Amygdala (tissue), 56 donors: ENCODE data around the gene MOGAT1.

Experiments used
- DNase-seq, 56 donors: peaks; one replicate each; lab custom pipeline; 2025; lab: John Stamatoyannopoulos, UW

Gene MOGAT1

DNA sequence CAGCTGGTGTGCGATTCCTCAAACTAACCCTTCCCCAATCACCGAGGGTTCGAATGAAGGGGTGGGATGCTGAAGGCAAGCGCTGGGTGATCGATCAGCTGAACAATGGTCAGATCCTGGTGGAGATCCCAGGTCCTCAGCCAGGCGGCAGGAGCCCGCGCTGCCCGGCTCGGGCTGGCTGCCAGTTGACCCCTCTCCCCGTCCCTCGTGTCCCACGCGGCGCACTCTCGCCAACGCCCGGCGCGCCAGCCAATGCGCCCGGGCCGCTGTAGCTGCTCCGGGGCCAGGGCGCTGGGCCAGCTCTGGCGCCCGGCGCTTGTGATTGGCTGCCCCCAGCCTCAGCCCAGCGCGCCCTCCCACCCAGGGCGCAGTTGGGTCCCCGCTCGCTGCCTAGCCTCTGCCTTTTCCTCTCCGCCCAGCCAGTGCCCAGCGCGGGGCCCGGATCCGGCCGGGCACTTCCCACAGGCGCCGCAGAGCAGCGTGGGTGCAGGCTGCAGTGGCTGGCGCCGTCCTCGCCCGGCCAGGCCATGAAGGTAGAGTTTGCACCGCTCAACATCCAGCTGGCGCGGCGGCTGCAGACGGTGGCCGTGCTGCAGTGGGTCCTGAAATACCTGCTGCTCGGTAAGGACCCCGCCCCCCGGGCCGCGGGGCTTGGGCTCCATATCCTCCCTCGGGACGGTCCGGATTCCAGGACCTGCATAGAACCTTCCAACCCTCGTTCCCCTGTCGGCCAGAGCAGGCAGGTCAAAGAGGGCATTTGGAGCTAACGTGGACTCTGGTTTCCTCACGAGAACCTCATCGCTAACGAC, at the start of gene MOGAT1:
Gene MOGAT1 (plus strand): TSS at position 400 of the 809 bp plus-strand sequence. CDS start 128 bp downstream, at position 528.
- peak in 42 of 56 donors; percentile 3 to 71 (median 38) for DNase-seq

DNA sequence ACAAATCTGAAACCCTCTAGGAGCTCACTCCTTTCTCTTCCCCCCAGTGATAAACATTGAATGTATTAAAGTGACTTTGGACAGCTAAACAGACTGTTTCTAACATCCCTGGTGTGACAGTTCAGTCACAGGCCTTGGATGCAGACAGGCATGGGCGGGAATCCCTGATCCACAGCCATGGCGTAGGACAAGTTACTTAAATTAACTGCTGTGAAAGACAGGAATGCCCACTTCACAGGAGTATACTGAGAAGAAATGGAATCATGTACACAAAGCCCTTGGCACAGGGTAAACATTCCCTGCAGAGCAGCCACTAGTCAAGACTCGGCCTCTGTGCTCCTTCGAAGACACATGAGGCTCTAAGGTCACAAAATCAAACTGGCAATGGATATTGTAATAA, 49.6 kb upstream of the MOGAT1 start:
- no peak for DNase-seq

GRCh38 chr2:222622910-222623309, 48.5 kb upstream of the MOGAT1 start:
- DNase-seq, result no peak

- no peak for DNase-seq
These were observed 47.6 kb upstream of the MOGAT1 start for GRCh38 chr2:222623756-222624309.

- no peak for DNase-seq
These were observed 43.7 kb upstream of the MOGAT1 start for GRCh38 chr2:222627764-222628163.

GRCh38 chr2:222635295-222635694, 36.2 kb upstream of the MOGAT1 start:
- no peak for DNase-seq

- DNase-seq, result no peak
These were observed 34.4 kb upstream of the MOGAT1 start for GRCh38 chr2:222637067-222637466.

DNA sequence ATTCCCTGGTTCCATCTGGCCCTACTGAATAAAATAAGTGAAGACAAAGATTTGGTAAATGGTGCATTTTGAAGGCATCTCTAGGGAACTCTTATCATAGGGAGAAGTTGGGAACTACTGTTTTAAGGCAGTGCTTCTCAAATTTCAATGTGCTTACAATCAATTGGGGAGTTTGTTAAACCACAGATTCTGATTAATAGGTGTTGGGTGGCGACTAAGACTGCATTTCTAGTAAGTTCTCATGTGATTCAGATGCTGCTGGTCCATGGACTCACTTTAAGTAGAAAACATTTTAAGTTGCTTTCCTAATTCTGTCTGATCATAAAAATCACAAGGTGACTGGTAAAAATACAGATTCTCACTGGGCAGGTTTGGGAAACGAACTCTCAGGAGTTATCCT, 30.1 kb upstream of the MOGAT1 start:
- no peak for DNase-seq

DNA sequence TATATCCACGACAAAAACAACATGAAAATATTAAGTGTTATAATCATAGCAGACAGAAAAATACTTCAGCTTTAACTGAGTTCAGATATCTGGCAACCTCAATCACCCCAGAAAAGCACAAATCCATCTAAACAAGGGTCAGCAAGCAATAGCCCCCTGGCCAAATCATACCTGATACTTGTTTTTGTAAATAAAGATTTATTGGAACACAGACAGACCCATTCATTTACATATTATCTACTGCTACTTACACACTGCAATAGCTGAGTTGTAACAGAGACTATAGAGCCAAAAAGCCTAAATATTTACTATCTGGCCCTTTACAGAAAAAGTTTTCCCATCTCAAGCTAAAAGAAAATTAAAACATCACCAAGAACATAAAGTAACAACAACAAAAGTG, 28.3 kb upstream of the MOGAT1 start:
- DNase-seq, result no peak

DNA sequence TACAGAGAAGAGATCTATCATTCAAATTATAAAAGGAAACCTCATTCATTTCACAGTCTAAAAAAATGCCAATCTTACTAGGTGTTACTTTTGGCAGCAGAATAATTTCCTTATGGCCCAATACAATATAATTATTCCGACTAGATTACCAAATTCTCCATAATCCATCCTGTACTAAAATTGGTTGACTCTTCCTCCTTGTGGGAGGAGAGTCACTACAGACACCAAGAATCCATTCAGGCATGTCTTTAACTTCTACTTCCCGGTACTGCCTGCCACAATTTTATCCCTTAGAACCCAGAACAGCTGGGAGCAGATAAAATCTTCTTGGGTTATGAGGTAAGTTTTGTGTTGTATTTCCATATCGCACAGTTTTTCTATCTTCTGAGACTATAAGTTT, 25.4 kb upstream of the MOGAT1 start:
- no peak for DNase-seq

DNA sequence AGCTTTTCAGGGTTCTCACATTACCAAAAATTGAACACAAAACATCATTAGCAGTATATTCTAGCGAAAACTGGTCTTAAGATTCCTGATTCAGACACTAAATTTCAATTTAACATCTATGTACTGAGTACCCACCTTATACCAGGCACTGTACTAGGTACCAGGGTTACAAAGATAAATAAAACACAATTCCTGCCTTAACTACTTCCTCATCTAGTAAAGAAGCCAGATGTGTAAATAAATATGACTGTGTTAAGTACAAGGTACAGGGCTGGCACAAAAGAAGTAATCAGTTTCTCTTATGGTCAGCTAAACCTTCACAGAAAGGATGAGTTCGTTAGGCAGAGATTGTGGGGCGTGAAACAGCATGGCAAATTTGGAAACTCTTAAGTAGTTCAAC, 21.7 kb upstream of the MOGAT1 start:
- DNase-seq, result no peak

GRCh38 chr2:222651718-222652418, 19.6 kb upstream of the MOGAT1 start:
- DNase-seq, result no peak

DNA sequence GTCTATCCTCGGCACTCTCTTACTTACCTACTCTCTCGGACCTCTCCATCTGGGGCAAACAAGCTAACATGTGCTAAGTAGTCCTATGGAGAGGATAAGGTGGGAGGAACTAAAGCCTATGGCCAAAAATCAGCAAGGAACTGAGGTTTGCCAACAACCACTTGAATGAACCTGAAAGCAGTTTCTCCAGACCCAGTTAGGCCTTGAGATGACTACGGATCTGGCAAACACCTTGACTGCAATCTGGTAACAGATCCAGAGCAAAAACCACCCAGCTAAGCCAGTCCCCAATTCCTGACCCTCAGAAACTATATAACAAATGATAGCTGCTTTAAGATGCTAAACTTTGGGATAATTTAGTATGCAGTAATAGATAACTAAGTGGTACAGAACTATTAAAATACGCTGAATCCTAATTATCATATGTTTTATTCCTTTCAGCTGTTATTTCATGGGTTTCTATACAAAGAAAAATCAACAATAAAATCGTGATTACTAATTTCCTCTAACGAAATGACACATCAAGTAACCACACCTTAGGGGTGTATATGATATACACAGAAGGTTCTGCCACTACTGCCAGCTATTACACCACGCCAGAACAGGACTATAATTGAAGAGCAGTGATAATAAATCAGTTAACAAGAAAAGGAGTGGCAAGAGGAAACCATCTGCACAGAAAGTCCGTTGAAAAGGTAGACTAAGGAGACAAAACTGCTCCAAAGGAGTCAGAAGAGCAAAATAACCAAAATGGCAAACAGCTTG, 18.8 kb upstream of the MOGAT1 start:
- no peak for DNase-seq

DNA sequence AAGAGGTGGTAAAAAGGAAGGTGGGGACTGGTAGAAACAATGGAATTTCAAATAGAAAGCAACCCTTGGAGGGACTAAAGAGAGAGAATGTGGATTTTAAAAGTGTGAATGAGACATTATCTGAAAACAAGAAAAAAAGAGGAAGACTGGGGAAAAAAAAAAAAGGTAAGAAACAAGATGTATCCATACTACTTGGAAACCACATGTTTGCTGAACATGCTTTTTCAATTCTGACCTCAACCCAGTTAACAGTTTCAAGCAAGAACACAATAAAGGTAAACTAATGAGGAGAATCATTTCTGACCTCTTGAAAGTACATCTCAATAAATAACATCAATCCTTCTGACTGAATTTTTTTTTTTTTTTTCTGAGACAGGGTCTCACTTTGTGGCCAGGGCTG, 18.2 kb upstream of the MOGAT1 start:
- DNase-seq, result no peak

DNA sequence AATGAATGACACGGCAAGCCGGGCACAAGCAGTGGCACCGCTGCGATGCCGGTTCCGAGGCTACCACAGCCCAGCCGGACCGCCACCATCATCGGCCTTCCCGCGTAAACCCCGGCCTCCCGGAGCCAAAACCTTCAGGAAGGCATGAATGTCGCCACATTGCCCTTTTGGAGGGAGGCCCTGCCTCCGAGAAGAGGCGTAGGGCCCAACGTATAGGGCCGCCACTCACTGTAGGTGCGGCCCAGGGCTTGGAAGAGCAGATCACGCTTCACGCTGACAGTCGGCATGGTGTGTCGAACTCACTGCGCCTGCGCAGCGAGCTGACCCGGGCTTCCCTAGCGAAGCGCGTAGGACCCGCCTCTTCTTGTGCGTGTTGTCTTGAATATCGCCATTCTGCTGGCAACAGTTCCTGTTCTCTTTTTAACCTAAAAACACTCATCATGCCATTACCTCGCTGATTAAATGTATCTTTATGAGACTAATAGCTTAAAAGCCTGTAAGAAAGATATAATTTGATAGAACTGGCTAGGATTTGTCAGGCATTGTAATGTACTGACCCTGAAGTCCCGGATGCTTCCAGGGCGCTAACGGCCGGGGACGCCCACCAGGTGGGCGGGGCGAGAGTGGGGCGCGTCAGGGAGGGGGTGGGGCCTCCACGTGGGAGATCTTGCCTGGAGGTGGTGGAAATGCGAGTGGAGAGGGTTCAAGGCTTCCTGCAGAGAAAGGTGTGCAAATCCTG, 15.5 kb upstream of the MOGAT1 start, which contains the start of gene FARSB:
Gene FARSB (minus strand): TSS at position 306 of the 739 bp plus-strand sequence. CDS start 19 bp downstream, at position 287.
- DNase-seq, result peak; percentile 42 to 96 (median 86)

DNA sequence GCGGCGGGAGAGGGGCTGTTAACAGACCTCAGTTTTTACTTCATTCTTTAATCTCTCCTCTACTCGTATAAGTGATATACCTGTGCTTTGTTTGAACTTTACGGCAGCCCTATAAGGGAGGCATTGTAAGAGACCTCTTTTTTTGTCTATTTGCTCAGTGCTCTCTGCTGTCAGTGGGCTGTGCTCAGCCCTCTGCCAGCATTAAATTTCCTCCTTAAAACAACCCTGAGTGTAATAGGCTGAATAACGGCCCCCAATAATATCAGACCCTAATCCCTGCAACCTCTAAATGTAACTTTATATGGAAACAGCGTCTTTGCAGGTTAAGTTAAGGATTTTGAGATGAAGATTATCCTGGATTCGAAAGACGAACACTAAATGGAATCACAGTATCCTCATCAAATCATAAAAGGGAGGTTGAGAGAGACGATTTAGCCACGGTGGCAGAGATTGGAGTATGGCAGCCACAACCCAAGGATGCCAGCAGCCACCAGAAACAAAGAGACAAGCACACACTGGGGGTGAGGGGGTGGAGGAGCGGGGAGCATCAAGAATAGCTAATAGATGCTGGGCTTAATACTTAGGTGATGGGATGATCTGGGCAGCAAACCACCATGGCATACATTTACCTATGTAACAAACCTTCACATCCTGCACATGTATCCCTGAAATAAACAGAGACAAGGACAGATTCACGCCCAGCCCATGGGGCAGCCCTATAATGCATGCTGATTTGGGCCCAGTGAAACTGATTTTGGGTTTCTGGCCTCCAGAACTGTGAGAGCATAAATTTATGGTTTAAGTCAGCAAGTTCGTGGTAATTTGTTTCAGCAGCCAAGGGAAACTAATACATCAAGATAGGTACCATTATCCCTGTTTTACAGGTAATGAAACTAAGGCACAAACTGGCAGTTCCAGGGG, 14.7 kb upstream of the MOGAT1 start:
- no peak for DNase-seq

DNA sequence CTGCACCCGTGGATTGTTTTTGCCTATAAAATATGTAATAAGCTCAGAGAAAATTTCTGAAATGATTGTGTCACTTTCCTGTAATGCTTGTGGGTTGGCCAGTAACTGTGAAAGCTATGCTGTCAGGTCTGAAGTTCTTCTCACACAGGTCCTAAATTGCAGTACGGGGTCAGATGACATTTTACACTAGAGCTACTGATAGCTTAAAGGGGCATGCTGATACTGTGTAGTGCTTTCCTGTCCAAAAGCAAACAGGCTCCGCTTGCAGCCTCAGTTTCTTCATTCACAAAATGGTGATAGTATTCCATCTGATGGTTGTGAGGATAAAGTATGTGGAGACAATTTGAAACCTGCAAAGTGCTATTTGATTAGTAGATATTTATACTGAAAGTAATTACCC, 8.0 kb upstream of the MOGAT1 start:
- DNase-seq, result no peak

DNA sequence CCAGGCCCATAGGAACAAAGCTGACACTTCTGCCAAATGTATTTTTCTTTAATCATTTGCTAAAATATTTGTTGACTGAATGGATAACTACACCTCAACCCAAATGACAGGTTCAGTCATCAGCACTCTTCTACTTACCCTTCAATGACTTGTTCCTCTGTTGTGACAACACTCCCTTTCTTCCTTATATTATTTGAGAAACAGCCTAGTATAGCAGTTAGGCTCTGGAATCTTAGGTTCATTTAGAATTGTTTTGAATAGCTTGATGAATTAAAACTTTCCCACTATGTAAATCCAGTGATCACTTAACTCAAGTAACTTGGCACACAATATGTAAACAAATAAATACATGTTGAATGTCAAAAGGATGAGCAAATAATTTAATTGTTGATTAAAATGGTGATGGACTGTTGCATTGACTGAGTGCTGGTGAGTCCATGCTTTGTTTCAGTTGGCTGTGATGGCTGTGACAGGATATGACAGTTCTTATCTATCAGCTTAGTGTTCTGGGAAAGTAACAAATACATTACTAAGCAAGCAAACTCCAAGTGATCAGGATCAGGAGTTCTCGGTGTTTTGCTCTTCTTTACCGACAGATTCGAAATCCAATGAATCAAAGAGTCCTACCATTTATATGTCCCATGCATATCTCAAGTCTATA, 2.8 kb upstream of the MOGAT1 start:
- DNase-seq, result no peak
